HG02884 (cell line): Measurements from ENCODE around the gene HADH.
"Not testable (repeated sequence)": the region's sequence is repeated elsewhere in the genome, so short reads cannot be mapped to it uniquely, and the experiment has no call there.

Source experiments
- ATAC-seq: cut with Tn5 transposase; IDR thresholded peaks from one replicate; pipeline ENCODE4 v1.9.1; 2021; ENCODE audit warnings: mild to moderate bottlenecking, moderate library complexity; ENCODE audit not compliant: unreplicated experiment

The HADH gene

GRCh38 chr4:107989537-107990386 lies at the start of gene HADH:
HADH (plus strand) TSS chr4:107989889; CDS start chr4:107989933, 44 bp downstream.
- ATAC-seq, result peak; percentile 91

GRCh38 chr4:107945809-107946208 lies 43.9 kb upstream of the HADH start:
- ATAC-seq, result no peak

GRCh38 chr4:107950746-107951540 lies 38.7 kb upstream of the HADH start:
- ATAC-seq, result no peak

GRCh38 chr4:107951551-107951950 lies 38.1 kb upstream of the HADH start:
- ATAC-seq, result no peak

GRCh38 chr4:107956011-107956410 lies 33.7 kb upstream of the HADH start:
- ATAC-seq, result no peak

- ATAC-seq, result no peak
Observed at GRCh38 chr4:107966903-107967302, 22.8 kb upstream of the HADH start.

GRCh38 chr4:107967519-107967918 lies 22.2 kb upstream of the HADH start:
- ATAC-seq, result not testable (repeated sequence)

GRCh38 chr4:107967921-107968320 lies 21.8 kb upstream of the HADH start:
- ATAC-seq, result not testable (repeated sequence)

GRCh38 chr4:107970063-107970798 lies 19.5 kb upstream of the HADH start:
- ATAC-seq, result no peak

- no peak for ATAC-seq
Observed at GRCh38 chr4:107972605-107973004, 17.1 kb upstream of the HADH start.

GRCh38 chr4:107974523-107974922 lies 15.2 kb upstream of the HADH start:
- ATAC-seq, result no peak

- no peak for ATAC-seq
Observed at GRCh38 chr4:107977482-107977881, 12.2 kb upstream of the HADH start.

- no peak for ATAC-seq
Observed at GRCh38 chr4:107977966-107978705, 11.6 kb upstream of the HADH start.

GRCh38 chr4:107978716-107979451 lies 10.8 kb upstream of the HADH start:
- ATAC-seq, result no peak

GRCh38 chr4:107987916-107988762 lies 1.6 kb upstream of the HADH start:
- ATAC-seq, result no peak

GRCh38 chr4:107988763-107989035 lies 990 bp upstream of the HADH start:
- ATAC-seq, result no peak

GRCh38 chr4:107989162-107989536 lies 540 bp upstream of the HADH start:
- ATAC-seq, result peak; percentile 16

GRCh38 chr4:107991945-107992630 lies 2.4 kb downstream of the HADH start:
- no peak for ATAC-seq

GRCh38 chr4:107993969-107994368 lies 4.3 kb downstream of the HADH start:
- ATAC-seq, result peak; percentile 31
